Smooth muscle cell (in vitro differentiated cells): ENCODE data around the gene AFF2. TPM values are rescaled to one million over a fixed set of nuclear protein-coding genes. Genes with fewer than 3 reads are reported as not detected.

Experiments used
- DNase-seq: peaks from one replicate; lab custom pipeline; 2025; ENCODE audit not compliant: unreplicated experiment; lab: John Stamatoyannopoulos, UW
- H2AFZ ChIP-seq: fragments of 200-600 bp; sonication (generic); 2 replicates; pipeline ENCODE4 v1.6.0; 2016; ENCODE audit warnings: antibody characterized with exemption, low read depth, mild to moderate bottlenecking
- H3F3A ChIP-seq: fragments of 200-600 bp; sonication (generic); 2 replicates; pipeline ENCODE4 v1.6.0; 2017; ENCODE audit warnings: antibody characterized with exemption, low read depth
- H3K27ac ChIP-seq: fragments of 200-600 bp; sonication (generic); 2 replicates; pipeline ENCODE4 v1.5.1; 2016; ENCODE audit warnings: low read depth, mild to moderate bottlenecking
- H3K27me3 ChIP-seq: fragments of 200-600 bp; sonication (generic); 2 replicates; pipeline ENCODE4 v1.6.1; 2016; ENCODE audit warnings: low read depth, mild to moderate bottlenecking
- H3K36me3 ChIP-seq: fragments of 200-600 bp; sonication (generic); 2 replicates; pipeline ENCODE4 v1.5.1; 2016; ENCODE audit warnings: low read depth
- H3K4me1 ChIP-seq: fragments of 200-600 bp; sonication (generic); 2 replicates; pipeline ENCODE4 v1.5.1; 2016; ENCODE audit warnings: low read depth
- H3K4me2 ChIP-seq: fragments of 200-600 bp; sonication (generic); 2 replicates; pipeline ENCODE4 v1.6.0; 2016; ENCODE audit warnings: mild to moderate bottlenecking
- H3K4me3 ChIP-seq: fragments of 200-600 bp; sonication (generic); 2 replicates; pipeline ENCODE4 v1.5.1; 2016; ENCODE audit warnings: mild to moderate bottlenecking
- H3K79me2 ChIP-seq: fragments of 200-600 bp; sonication (generic); 2 replicates; pipeline ENCODE4 v1.6.0; 2016; ENCODE audit warnings: low read depth, mild to moderate bottlenecking
- H3K9ac ChIP-seq: fragments of 200-600 bp; sonication (generic); 2 replicates; pipeline ENCODE4 v1.6.0; 2016; ENCODE audit warnings: low read depth
- H3K9me3 ChIP-seq: fragments of 200-600 bp; sonication (generic); replicated peaks from 2 replicates; pipeline ENCODE4 v1.5.1; 2016; ENCODE audit warnings: low read depth
- H4K20me1 ChIP-seq: fragments of 200-600 bp; sonication (generic); 2 replicates; pipeline ENCODE4 v1.6.0; 2016; ENCODE audit warnings: low read depth
- CTCF ChIP-seq: fragments of 200-600 bp; sonication (generic); IDR thresholded peaks from 2 replicates; pipeline ENCODE4 v1.5.1; 2017; ENCODE audit warnings: borderline replicate concordance, mild to moderate bottlenecking, antibody characterized with exemption; ENCODE audit not compliant: insufficient read depth, poor library complexity, severe bottlenecking
- WGBS: methylation state at CpG from one replicate; pipeline ENCODE4 v1.1.7; 2016; ENCODE audit warnings: low lambda C conversion rate; 5-methylcytosine and 5-hydroxymethylcytosine counted together
- polyA plus RNA-seq: library from polyadenylated mRNA; unstranded; fragments of >200 nt; fragmentation: Nextera tagmentation; extraction: Ambion mirVana; gene quantifications from 2 replicates; pipeline ENCODE4 v1.2.1, GENCODE V29; 2016
- total RNA-seq: library from RNA; depleted of rRNA; stranded (reverse); fragments of >200 nt; gene quantifications from 2 replicates; pipeline ENCODE4 v1.2.3, GENCODE V29; 2014

The AFF2 gene
- total and polyA plus RNA-seq, 2 experiments from 2014 or later, result 0.57 to 3.6 TPM

- no peak for TF ChIP-seq CTCF
- no peaks in the 10 kb centered on the region for H3K36me3 ChIP-seq
- no peak overlapping the region for H2AFZ ChIP-seq
- H3K79me2 ChIP-seq, result no peaks in the 10 kb centered on the region
- no peak overlapping the region for H3K27ac ChIP-seq
- H3K4me1 ChIP-seq, result no peaks in the 10 kb centered on the region
- no peaks in the 10 kb centered on the region for H4K20me1 ChIP-seq
- H3F3A ChIP-seq, result no peaks in the 10 kb centered on the region
- no peak overlapping the region for H3K9ac ChIP-seq
- H3K9me3 ChIP-seq, result no peaks in the 10 kb centered on the region
- no peak for DNase-seq
- WGBS, result 71% methylated on average over 2 of the region's 2 CpGs
- H3K27me3 ChIP-seq, result no peaks in the 10 kb centered on the region
- H3K4me2 ChIP-seq, result no peak overlapping the region
- no peak overlapping the region for H3K4me3 ChIP-seq
These were observed 283.7 kb downstream of the AFF2 start for GRCh38 chrX:148784137-148784536.

GRCh38 chrX:148784856-148785255 is 284.4 kb downstream of the AFF2 start:
- no peaks in the 10 kb centered on the region for H3K79me2 ChIP-seq

GRCh38 chrX:148785256-148785655 is 284.8 kb downstream of the AFF2 start:
- 57% methylated on average over 1 of the region's 1 CpG for WGBS
- no peak for TF ChIP-seq CTCF

More at GRCh38 chrX:148784856-148785255, 284.4 kb downstream of the AFF2 start:
- TF ChIP-seq CTCF, result no peak
- no peak overlapping the region for H3K27ac ChIP-seq
- H4K20me1 ChIP-seq, result no peaks in the 10 kb centered on the region
- H3K27me3 ChIP-seq, result no peaks in the 10 kb centered on the region
- no peak overlapping the region for H3K4me3 ChIP-seq
- WGBS, result 80% methylated on average over 9 of the region's 9 CpGs
- H2AFZ ChIP-seq, result no peak overlapping the region
- no peaks in the 10 kb centered on the region for H3K4me1 ChIP-seq
- no peaks in the 10 kb centered on the region for H3K36me3 ChIP-seq
- no peaks in the 10 kb centered on the region for H3K9me3 ChIP-seq
- H3F3A ChIP-seq, result no peaks in the 10 kb centered on the region
- no peak overlapping the region for H3K9ac ChIP-seq
- H3K4me2 ChIP-seq, result no peak overlapping the region
- no peak for DNase-seq

GRCh38 chrX:148788449-148788848 is 288.0 kb downstream of the AFF2 start:
- Histone ChIP-seq H3F3A (no peaks in the 10 kb centered on the region), H3K9ac (no peak overlapping the region), H4K20me1 (no peaks in the 10 kb centered on the region), H3K36me3 (no peaks in the 10 kb centered on the region), H3K27ac (no peak overlapping the region), H3K4me3 (no peak overlapping the region), H3K79me2 (no peaks in the 10 kb centered on the region), H3K27me3 (no peaks in the 10 kb centered on the region), H2AFZ (no peak overlapping the region), H3K9me3 (no peaks in the 10 kb centered on the region), H3K4me1 (no peaks in the 10 kb centered on the region), H3K4me2 (no peak overlapping the region)
- 73% methylated on average over 4 of the region's 4 CpGs for WGBS
- no peak for DNase-seq
- no peak for TF ChIP-seq CTCF

More at GRCh38 chrX:148785256-148785655, 284.8 kb downstream of the AFF2 start:
- H4K20me1 ChIP-seq, result no peaks in the 10 kb centered on the region
- H3K4me3 ChIP-seq, result no peak overlapping the region
- no peaks in the 10 kb centered on the region for H3K27me3 ChIP-seq
- no peak for DNase-seq
- H3K79me2 ChIP-seq, result no peaks in the 10 kb centered on the region
- no peak overlapping the region for H3K9ac ChIP-seq
- no peaks in the 10 kb centered on the region for H3K9me3 ChIP-seq
- no peak overlapping the region for H2AFZ ChIP-seq
- no peaks in the 10 kb centered on the region for H3F3A ChIP-seq
- H3K4me2 ChIP-seq, result no peak overlapping the region
- H3K36me3 ChIP-seq, result no peaks in the 10 kb centered on the region
- no peaks in the 10 kb centered on the region for H3K4me1 ChIP-seq
- no peak overlapping the region for H3K27ac ChIP-seq
